COLO668 (cell line): ENCODE measurements around the gene HRG.

ENCODE experiments used
- DNase-seq: peaks from one replicate; lab custom pipeline; 2025; ENCODE audit not compliant: unreplicated experiment; lab: John Stamatoyannopoulos, UW

HRG gene

GRCh38 chr3:186724911-186725310 lies 59.1 kb downstream of the HRG start:
- DNase-seq = no peak
